Measurements from ENCODE around the gene PFN1. TPM values are rescaled to one million over a fixed set of nuclear protein-coding genes. Genes with fewer than 3 reads are reported as not detected.

Gene PFN1
- total and polyA plus RNA-seq, 2 donors = 205 to 1,651 TPM

- DNase-seq (ENCODE audit: extremely low spot score) = no peak
- H3K27ac ChIP-seq (ENCODE audit: low read depth) = no peak overlapping the region
- no peaks in the 10 kb centered on the region for H3K36me3 ChIP-seq (ENCODE audit: insufficient read depth)
- H3K4me3 ChIP-seq (ENCODE audit: low read depth, low read length) = no peak overlapping the region
- 80% methylated on average over 12 of the region's 12 CpGs for WGBS
- H3K4me1 ChIP-seq (ENCODE audit: insufficient read depth) = no peaks in the 10 kb centered on the region
Observed at GRCh38 chr17:4972752-4973151, 24.4 kb upstream of the PFN1 start.

- Histone ChIP-seq H3K36me3 (ENCODE audit: insufficient read depth) (no peaks in the 10 kb centered on the region), H3K27ac (ENCODE audit: low read depth) (no peak overlapping the region), H3K4me1 (ENCODE audit: insufficient read depth) (no peaks in the 10 kb centered on the region), H3K4me3 (ENCODE audit: low read depth, low read length) (no peak overlapping the region)
- WGBS = 89% methylated on average over 12 of the region's 12 CpGs
- no peak for DNase-seq (ENCODE audit: extremely low spot score)
Observed at GRCh38 chr17:4972322-4972721, 24.0 kb upstream of the PFN1 start.

GRCh38 chr17:4971826-4972225 is 23.5 kb upstream of the PFN1 start:
- Histone ChIP-seq H3K4me1 (ENCODE audit: insufficient read depth) (no peaks in the 10 kb centered on the region), H3K4me3 (ENCODE audit: low read depth, low read length) (no peak overlapping the region), H3K36me3 (ENCODE audit: insufficient read depth) (no peaks in the 10 kb centered on the region), H3K27ac (ENCODE audit: low read depth) (no peak overlapping the region)
- DNase-seq (ENCODE audit: extremely low spot score) = no peak
- WGBS = 75% methylated on average over 6 of the region's 6 CpGs

GRCh38 chr17:4970273-4970672 is 21.9 kb upstream of the PFN1 start:
- no peaks in the 10 kb centered on the region for H3K36me3 ChIP-seq (ENCODE audit: insufficient read depth)

GRCh38 chr17:4969551-4970173 is 21.3 kb upstream of the PFN1 start:
- 80% methylated on average over 16 of the region's 16 CpGs for WGBS
- no peak for DNase-seq (ENCODE audit: extremely low spot score)
- Histone ChIP-seq H3K4me3 (ENCODE audit: low read depth, low read length) (no peak overlapping the region), H3K27ac (ENCODE audit: low read depth) (no peak overlapping the region), H3K4me1 (ENCODE audit: insufficient read depth) (no peaks in the 10 kb centered on the region), H3K36me3 (ENCODE audit: insufficient read depth) (no peaks in the 10 kb centered on the region)

More at GRCh38 chr17:4970273-4970672, 21.9 kb upstream of the PFN1 start:
- H3K4me1 ChIP-seq (ENCODE audit: insufficient read depth) = no peaks in the 10 kb centered on the region
- no peak overlapping the region for H3K27ac ChIP-seq (ENCODE audit: low read depth)
- 88% methylated on average over 8 of the region's 8 CpGs for WGBS
- DNase-seq (ENCODE audit: extremely low spot score) = no peak
- no peak overlapping the region for H3K4me3 ChIP-seq (ENCODE audit: low read depth, low read length)

GRCh38 chr17:4969047-4969550 is 20.8 kb upstream of the PFN1 start:
- WGBS = 51% methylated on average over 15 of the region's 15 CpGs
- DNase-seq (ENCODE audit: extremely low spot score) = no peak
- Histone ChIP-seq H3K36me3 (ENCODE audit: insufficient read depth) (no peaks in the 10 kb centered on the region), H3K4me3 (ENCODE audit: low read depth, low read length) (no peak overlapping the region), H3K27ac (ENCODE audit: low read depth) (peak overlapping the region; percentile 64), H3K4me1 (ENCODE audit: insufficient read depth) (no peaks in the 10 kb centered on the region)

- DNase-seq (ENCODE audit: extremely low spot score) = no peak
- H3K36me3 ChIP-seq (ENCODE audit: insufficient read depth) = no peaks in the 10 kb centered on the region
- H3K27ac ChIP-seq (ENCODE audit: low read depth) = peak overlapping the region; percentile 64
- 24% methylated on average over 23 of the region's 23 CpGs for WGBS
- H3K4me1 ChIP-seq (ENCODE audit: insufficient read depth) = no peaks in the 10 kb centered on the region
- peak overlapping the region; percentile 43 for H3K4me3 ChIP-seq (ENCODE audit: low read depth, low read length)
Observed at GRCh38 chr17:4968486-4969046, 20.2 kb upstream of the PFN1 start.

- H3K27ac ChIP-seq (ENCODE audit: low read depth) = peak within 1 kb of the TSS; percentile 88
- no peaks in the 10 kb centered on the region for H3K36me3 ChIP-seq (ENCODE audit: insufficient read depth)
- H3K4me3 ChIP-seq (ENCODE audit: low read depth, low read length) = peak within 1 kb of the TSS; percentile 50
- WGBS = under 1% methylated on average over 66 of the region's 66 CpGs
- DNase-seq (ENCODE audit: extremely low spot score) = peak; percentile 93
- no peaks in the 10 kb centered on the region for H3K4me1 ChIP-seq (ENCODE audit: insufficient read depth)
Observed at GRCh38 chr17:4967539-4968485, 19.5 kb upstream of the PFN1 start, which contains the start of gene SPAG7. Gene SPAG7 (minus strand): TSS chr17:4967817. CDS start chr17:4967804, 13 bp downstream.

GRCh38 chr17:4966844-4967538 is 18.7 kb upstream of the PFN1 start:
- under 1% methylated on average over 42 of the region's 42 CpGs for WGBS
- peak; percentile 99 for DNase-seq (ENCODE audit: extremely low spot score)
- peak overlapping the region; percentile 68 for H3K27ac ChIP-seq (ENCODE audit: low read depth)

GRCh38 chr17:4965311-4965986 is 17.1 kb upstream of the PFN1 start:
- no peak for DNase-seq (ENCODE audit: extremely low spot score)
- Histone ChIP-seq H3K4me1 (ENCODE audit: insufficient read depth) (no peaks in the 10 kb centered on the region), H3K27ac (ENCODE audit: low read depth) (no peak overlapping the region), H3K4me3 (ENCODE audit: low read depth, low read length) (no peak overlapping the region), H3K36me3 (ENCODE audit: insufficient read depth) (no peaks in the 10 kb centered on the region)
- 96% methylated on average over 15 of the region's 15 CpGs for WGBS

More at GRCh38 chr17:4966844-4967538, 18.7 kb upstream of the PFN1 start:
- H3K4me1 ChIP-seq (ENCODE audit: insufficient read depth) = no peaks in the 10 kb centered on the region
- H3K36me3 ChIP-seq (ENCODE audit: insufficient read depth) = no peaks in the 10 kb centered on the region
- H3K4me3 ChIP-seq (ENCODE audit: low read depth, low read length) = peak overlapping the region; percentile 50

GRCh38 chr17:4960279-4960922 is 12.1 kb upstream of the PFN1 start:
- no peak for DNase-seq (ENCODE audit: extremely low spot score)
- no peak overlapping the region for H3K4me3 ChIP-seq (ENCODE audit: low read depth, low read length)
- WGBS = 85% methylated on average over 9 of the region's 9 CpGs
- H3K4me1 ChIP-seq (ENCODE audit: insufficient read depth) = no peaks in the 10 kb centered on the region
- H3K27ac ChIP-seq (ENCODE audit: low read depth) = no peak overlapping the region
- H3K36me3 ChIP-seq (ENCODE audit: insufficient read depth) = no peaks in the 10 kb centered on the region

- Histone ChIP-seq H3K4me3 (ENCODE audit: low read depth, low read length) (no peak overlapping the region), H3K27ac (ENCODE audit: low read depth) (no peak overlapping the region), H3K36me3 (ENCODE audit: insufficient read depth) (no peaks in the 10 kb centered on the region), H3K4me1 (ENCODE audit: insufficient read depth) (no peaks in the 10 kb centered on the region)
- no peak for DNase-seq (ENCODE audit: extremely low spot score)
- 85% methylated on average over 18 of the region's 18 CpGs for WGBS
Observed at GRCh38 chr17:4959261-4959965, 11.1 kb upstream of the PFN1 start.

Measured in urinary bladder (tissue), 4 donors.